ENCODE data around the gene AHDC1.
"Not testable (repeated sequence)": the region's sequence is repeated elsewhere in the genome, so short reads cannot be mapped to it uniquely, and the experiment has no call there.

AHDC1 gene

GRCh38 chr1:27503844-27504587, 99.9 kb downstream of the AHDC1 start:
- no peaks in the 10 kb centered on the region for H3F3A ChIP-seq (ENCODE audit: insufficient read depth, low read length)
- TF ChIP-seq EZH2 (optimal IDR thresholded peaks at IDR 0.05; ENCODE audit: low read depth, low read length) = no peak
- TF ChIP-seq CTCF (IDR thresholded peaks at IDR 0.05; ENCODE audit: low read length) = no peak
- TF ChIP-seq EZH2phosphoT487 (IDR thresholded peaks at IDR 0.05; ENCODE audit: low read length) = no peak

GRCh38 chr1:27503033-27503432, 100.9 kb downstream of the AHDC1 start:
- Histone ChIP-seq H3K4me3 (ENCODE audit: low read length) (no peak overlapping the region), H2AFZ (ENCODE audit: low read length) (no peak overlapping the region), H3K9me2 (replicated peaks; ENCODE audit: insufficient read depth, low read length) (no peaks in the 10 kb centered on the region), H3K9ac (ENCODE audit: low read length) (no peak overlapping the region), H3K36me3 (replicated peaks; ENCODE audit: insufficient read depth, low read length) (no peaks in the 10 kb centered on the region), H3K79me2 (ENCODE audit: low read length) (no peaks in the 10 kb centered on the region), H3K4me1 (ENCODE audit: low read length) (no peaks in the 10 kb centered on the region), H4K20me1 (ENCODE audit: insufficient read depth, low read length) (no peaks in the 10 kb centered on the region), H3K4me2 (ENCODE audit: low read depth, low read length) (no peak overlapping the region), H3K27ac (ENCODE audit: low read length) (no peak overlapping the region), H3K9me3 (replicated peaks; ENCODE audit: insufficient read depth, low read length) (no peaks in the 10 kb centered on the region), H3K27me3 (replicated peaks; ENCODE audit: insufficient read depth, low read length) (no peaks in the 10 kb centered on the region), H3F3A (ENCODE audit: insufficient read depth, low read length) (no peaks in the 10 kb centered on the region)
- no peak for DNase-seq
- TF ChIP-seq EZH2 (optimal IDR thresholded peaks at IDR 0.05; ENCODE audit: low read depth, low read length) (no peak), EZH2phosphoT487 (IDR thresholded peaks at IDR 0.05; ENCODE audit: low read length) (no peak), CTCF (IDR thresholded peaks at IDR 0.05; ENCODE audit: low read length) (no peak)

More at GRCh38 chr1:27503844-27504587, 99.9 kb downstream of the AHDC1 start:
- Histone ChIP-seq H3K4me3 (ENCODE audit: low read length) (no peak overlapping the region), H4K20me1 (ENCODE audit: insufficient read depth, low read length) (no peaks in the 10 kb centered on the region), H3K4me2 (ENCODE audit: low read depth, low read length) (no peak overlapping the region), H3K27me3 (replicated peaks; ENCODE audit: insufficient read depth, low read length) (no peaks in the 10 kb centered on the region), H3K9ac (ENCODE audit: low read length) (no peak overlapping the region), H3K9me3 (replicated peaks; ENCODE audit: insufficient read depth, low read length) (no peaks in the 10 kb centered on the region), H3K4me1 (ENCODE audit: low read length) (no peaks in the 10 kb centered on the region), H3K27ac (ENCODE audit: low read length) (no peak overlapping the region), H3K79me2 (ENCODE audit: low read length) (no peaks in the 10 kb centered on the region), H2AFZ (ENCODE audit: low read length) (no peak overlapping the region), H3K36me3 (replicated peaks; ENCODE audit: insufficient read depth, low read length) (no peaks in the 10 kb centered on the region), H3K9me2 (replicated peaks; ENCODE audit: insufficient read depth, low read length) (no peaks in the 10 kb centered on the region)
- no peak for DNase-seq

- H3K4me3 ChIP-seq (ENCODE audit: low read length); H3F3A ChIP-seq (ENCODE audit: insufficient read depth, low read length); H3K9me2 ChIP-seq (replicated peaks; ENCODE audit: insufficient read depth, low read length); H3K36me3 ChIP-seq (replicated peaks; ENCODE audit: insufficient read depth, low read length); H3K4me1 ChIP-seq (ENCODE audit: low read length); H3K79me2 ChIP-seq (ENCODE audit: low read length); H2AFZ ChIP-seq (ENCODE audit: low read length); H3K9me3 ChIP-seq (replicated peaks; ENCODE audit: insufficient read depth, low read length); H4K20me1 ChIP-seq (ENCODE audit: insufficient read depth, low read length); H3K9ac ChIP-seq (ENCODE audit: low read length); DNase-seq; H3K4me2 ChIP-seq (ENCODE audit: low read depth, low read length); H3K27ac ChIP-seq (ENCODE audit: low read length); H3K27me3 ChIP-seq (replicated peaks; ENCODE audit: insufficient read depth, low read length): not testable (repeated sequence)
These were observed 102.8 kb downstream of the AHDC1 start for GRCh38 chr1:27501159-27501558.

DNA sequence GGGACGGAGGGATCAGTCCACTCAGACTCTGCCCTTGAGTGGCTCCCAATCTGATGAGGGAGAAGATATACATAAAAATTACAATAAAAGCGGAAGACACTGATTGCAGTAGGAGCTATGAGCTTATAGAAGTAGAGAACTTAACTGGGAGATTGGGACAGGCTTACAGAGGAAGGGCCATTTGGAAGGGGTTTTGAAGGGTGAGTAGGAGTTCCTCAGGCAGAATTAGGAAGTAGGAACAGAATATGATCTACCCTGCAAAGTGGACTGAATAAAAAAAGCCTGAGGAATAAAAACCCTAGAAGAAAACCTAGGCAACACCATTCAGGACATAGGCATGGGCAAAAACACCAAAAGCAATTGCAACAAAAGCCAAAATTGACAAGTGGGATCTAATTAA, 104.8 kb downstream of the AHDC1 start:
- TF ChIP-seq EZH2phosphoT487 (IDR thresholded peaks at IDR 0.05; ENCODE audit: low read length) (no peak), EZH2 (optimal IDR thresholded peaks at IDR 0.05; ENCODE audit: low read depth, low read length) (no peak), CTCF (IDR thresholded peaks at IDR 0.05; ENCODE audit: low read length) (no peak)
- no peak for DNase-seq
- no peak overlapping the region for H2AFZ ChIP-seq (ENCODE audit: low read length)
- H3K4me1 ChIP-seq (ENCODE audit: low read length) = no peaks in the 10 kb centered on the region
- H3K4me3 ChIP-seq (ENCODE audit: low read length) = no peak overlapping the region
- no peak overlapping the region for H3K27ac ChIP-seq (ENCODE audit: low read length)
- H3K79me2 ChIP-seq (ENCODE audit: low read length) = no peaks in the 10 kb centered on the region
- no peaks in the 10 kb centered on the region for H3K9me3 ChIP-seq (replicated peaks; ENCODE audit: insufficient read depth, low read length)
- no peaks in the 10 kb centered on the region for H3K9me2 ChIP-seq (replicated peaks; ENCODE audit: insufficient read depth, low read length)
- no peak overlapping the region for H3K9ac ChIP-seq (ENCODE audit: low read length)
- no peak overlapping the region for H3K4me2 ChIP-seq (ENCODE audit: low read depth, low read length)
- no peaks in the 10 kb centered on the region for H3K36me3 ChIP-seq (replicated peaks; ENCODE audit: insufficient read depth, low read length)
- no peaks in the 10 kb centered on the region for H4K20me1 ChIP-seq (ENCODE audit: insufficient read depth, low read length)
- no peaks in the 10 kb centered on the region for H3K27me3 ChIP-seq (replicated peaks; ENCODE audit: insufficient read depth, low read length)
- H3F3A ChIP-seq (ENCODE audit: insufficient read depth, low read length) = no peaks in the 10 kb centered on the region

Data from MM.1S (cell line).